Measurements from ENCODE around the gene PAQR9.

The PAQR9 gene

GRCh38 chr3:142947799-142948575 is 15.5 kb downstream of the PAQR9 start:
- peak; percentile 38 for DNase-seq

- no peak for DNase-seq
Observed at GRCh38 chr3:142947352-142947751, 16.1 kb downstream of the PAQR9 start.

- DNase-seq: no peak
Observed at GRCh38 chr3:142946861-142947260, 16.6 kb downstream of the PAQR9 start.

GRCh38 chr3:142945023-142945422 is 18.5 kb downstream of the PAQR9 start:
- DNase-seq: no peak

- DNase-seq: no peak
Observed at GRCh38 chr3:142944342-142944741, 19.1 kb downstream of the PAQR9 start.

GRCh38 chr3:142943870-142944269 is 19.6 kb downstream of the PAQR9 start:
- DNase-seq: no peak

GRCh38 chr3:142943349-142943748 is 20.1 kb downstream of the PAQR9 start:
- no peak for DNase-seq

GRCh38 chr3:142941373-142942123 is 21.9 kb downstream of the PAQR9 start:
- DNase-seq: no peak

- no peak for DNase-seq
Observed at GRCh38 chr3:142940472-142940871, 23.0 kb downstream of the PAQR9 start.

GRCh38 chr3:142940000-142940399 is 23.5 kb downstream of the PAQR9 start:
- DNase-seq: no peak

GRCh38 chr3:142935963-142936362 is 27.5 kb downstream of the PAQR9 start:
- DNase-seq: no peak

GRCh38 chr3:142934887-142935269 is 28.6 kb downstream of the PAQR9 start:
- no peak for DNase-seq

GRCh38 chr3:142934128-142934886 is 29.2 kb downstream of the PAQR9 start:
- DNase-seq: no peak

GRCh38 chr3:142931222-142931621 is 32.3 kb downstream of the PAQR9 start:
- peak; percentile 21 for DNase-seq

- no peak for DNase-seq
Observed at GRCh38 chr3:142930463-142930862, 33.0 kb downstream of the PAQR9 start.

- DNase-seq: no peak
Observed at GRCh38 chr3:142929890-142930289, 33.6 kb downstream of the PAQR9 start.

- peak; percentile 43 for DNase-seq
Observed at GRCh38 chr3:142929109-142929508, 34.4 kb downstream of the PAQR9 start.

- no peak for DNase-seq
Observed at GRCh38 chr3:142926368-142926944, 37.0 kb downstream of the PAQR9 start.

- no peak for DNase-seq
Observed at GRCh38 chr3:142925140-142925539, 38.3 kb downstream of the PAQR9 start.

- DNase-seq: no peak
Observed at GRCh38 chr3:142923694-142924093, 39.8 kb downstream of the PAQR9 start.

GRCh38 chr3:142916605-142917004 is 46.9 kb downstream of the PAQR9 start:
- DNase-seq: no peak

GRCh38 chr3:142915636-142916035 is 47.8 kb downstream of the PAQR9 start:
- DNase-seq: no peak

GRCh38 chr3:142914286-142914811 is 49.1 kb downstream of the PAQR9 start:
- DNase-seq: no peak
